Caco-2 (cell line): ENCODE results near the gene LETMD1. TPM values are rescaled to one million over a fixed set of nuclear protein-coding genes. Genes with fewer than 3 reads are reported as not detected.
A peak's percentile ranks its signal among the peaks of the same experiment; 100 is the strongest.

Experiments used
- BruUV-seq: library from RNA; stranded (reverse); fragments of 400-500 nt; replicated peaks from 2 replicates; lab custom pipeline; 2021; lab: Mats Ljungman, UMichigan
- CTCF ChIA-PET: fragments of 300-600 bp; sonication (Branson Sonifier 250); formaldehyde crosslinking; loops from one replicate; lab custom pipeline; 2022; ENCODE audit warnings: antibody characterized with exemption; lab: Charles Lee
- POLR2A ChIA-PET: fragments of 300-600 bp; sonication (Branson Sonifier 250); formaldehyde crosslinking; loops from one replicate; lab custom pipeline; 2022; ENCODE audit warnings: antibody characterized with exemption; lab: Charles Lee
- DNase-seq, 2 experiments: peaks; one replicate each; pipeline versions ENCODE4 v3.0.0 to v3.0.0-alpha.2; 2020 to 2022
- H3K27me3 ChIP-seq: replicated peaks from 2 replicates; pipeline ENCODE4 v1.6.0; 2011; ENCODE audit warnings: low read length; ENCODE audit not compliant: control insufficient read depth, insufficient read depth
- H3K36me3 ChIP-seq: 2 replicates; pipeline ENCODE4 v1.5.1; 2011; ENCODE audit warnings: low read length; ENCODE audit not compliant: control insufficient read depth, insufficient read depth
- H3K4me1 ChIP-seq: fragments of 250-450 bp; sonication (Bioruptor Pico); 2 replicates; pipeline ENCODE4 v1.5.1; 2020; ENCODE audit warnings: mild to moderate bottlenecking
- H3K4me3 ChIP-seq: 2 replicates; pipeline ENCODE4 v1.5.1; 2011; ENCODE audit warnings: low read depth, mild to moderate bottlenecking, control low read depth, low read length
- H3K9me3 ChIP-seq: fragments of 250-450 bp; sonication (Bioruptor Pico); 2 replicates; pipeline ENCODE4 v1.5.1; 2020; ENCODE audit warnings: mild to moderate bottlenecking, moderate library complexity
- H3K27ac Mint-ChIP-seq: one replicate; pipeline ENCODE4 v1.8.0; 2022; ENCODE audit warnings: mixed read lengths; ENCODE audit not compliant: unreplicated experiment
- H3K27me3 Mint-ChIP-seq: one replicate; pipeline ENCODE4 v1.8.0; 2022; ENCODE audit warnings: mixed read lengths; ENCODE audit not compliant: insufficient read depth, unreplicated experiment
- H3K36me3 Mint-ChIP-seq: one replicate; pipeline ENCODE4 v1.8.0; 2022; ENCODE audit warnings: mild to moderate bottlenecking, mixed read lengths; ENCODE audit not compliant: insufficient read depth, unreplicated experiment
- H3K4me1 Mint-ChIP-seq: one replicate; pipeline ENCODE4 v1.8.0; 2022; ENCODE audit warnings: low read depth, mixed read lengths; ENCODE audit not compliant: unreplicated experiment
- H3K4me3 Mint-ChIP-seq: one replicate; pipeline ENCODE4 v1.8.0; 2022; ENCODE audit warnings: mild to moderate bottlenecking, moderate library complexity, mixed read lengths; ENCODE audit not compliant: unreplicated experiment
- H3K9me3 Mint-ChIP-seq: one replicate; pipeline ENCODE4 v1.8.0; 2022; ENCODE audit warnings: mixed read lengths; ENCODE audit not compliant: unreplicated experiment
- intact Hi-C: fragments of 100-400 bp; cut with micrococcal nuclease; formaldehyde crosslinking; loops from one replicate; pipeline ENCODE4 v1.10.0; 2022; ENCODE audit not compliant: unreplicated experiment
- total RNA-seq: library from RNA; stranded (reverse); gene quantifications from 2 replicates; pipeline ENCODE4 v1.2.3, GENCODE V29; 2022
- TF ChIP-seq, protein P1 (sequence below), 2 experiments: fragments of 200-600 bp in 1 of 2; IDR thresholded peaks; 1 replicate in 1 of 2; 2 replicates in 1 of 2; pipeline versions ENCODE4 v1.5.1 to v1.8.0; 2011 to 2022; ENCODE audit warnings: antibody characterized with exemption in 1 of 2, control low read depth in 1 of 2, inconsistent platforms in 1 of 2, low read depth in 1 of 2, low read length in 1 of 2, mild to moderate bottlenecking in 1 of 2, moderate library complexity in 1 of 2; ENCODE audit not compliant: insufficient read depth in 1 of 2, severe bottlenecking in 1 of 2, unreplicated experiment in 1 of 2

Gene LETMD1
- total RNA-seq, 1 experiment from 2014 or later = 90.6 TPM

DNA sequence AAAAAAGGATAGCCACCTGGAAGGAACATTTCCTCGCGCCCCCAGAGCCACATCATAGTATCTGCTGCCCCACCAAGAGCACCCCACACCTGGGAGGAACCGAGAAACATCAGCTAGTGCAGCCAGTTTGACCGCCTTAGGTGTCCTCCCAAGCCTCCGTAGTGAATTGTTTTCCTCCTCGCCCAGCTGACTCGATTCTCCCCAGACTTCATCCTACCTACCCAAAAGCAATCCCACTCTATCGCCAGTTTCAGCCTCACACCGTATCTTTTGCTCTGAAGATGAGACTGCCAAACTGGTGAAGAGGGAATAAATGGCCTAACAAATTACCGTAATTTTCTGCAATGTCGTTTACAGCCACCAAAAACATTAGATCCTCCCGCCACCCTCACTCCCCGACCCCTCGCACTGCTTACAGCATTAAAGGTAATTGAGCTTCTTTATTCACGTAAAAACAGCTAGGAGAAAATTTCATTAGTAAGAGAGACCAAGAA lies 20.7 kb upstream of the LETMD1 start:
- ChIA-PET CTCF (interaction anchor here (0.5 to 3.8 kb wide), 17 partner anchors 8 to 314 kb away, joined by 3 to 67 read pairs (median 4); partner anchors contain the start of genes ATF1 and POU6F1), POLR2A (interaction anchor here (0.6 to 1.9 kb wide), 10 partner anchors 21 to 241 kb away, joined by 3 to 13 read pairs (median 4); partner anchors contain the start of genes CSRNP2, DAZAP2 and LETMD1)

DNA sequence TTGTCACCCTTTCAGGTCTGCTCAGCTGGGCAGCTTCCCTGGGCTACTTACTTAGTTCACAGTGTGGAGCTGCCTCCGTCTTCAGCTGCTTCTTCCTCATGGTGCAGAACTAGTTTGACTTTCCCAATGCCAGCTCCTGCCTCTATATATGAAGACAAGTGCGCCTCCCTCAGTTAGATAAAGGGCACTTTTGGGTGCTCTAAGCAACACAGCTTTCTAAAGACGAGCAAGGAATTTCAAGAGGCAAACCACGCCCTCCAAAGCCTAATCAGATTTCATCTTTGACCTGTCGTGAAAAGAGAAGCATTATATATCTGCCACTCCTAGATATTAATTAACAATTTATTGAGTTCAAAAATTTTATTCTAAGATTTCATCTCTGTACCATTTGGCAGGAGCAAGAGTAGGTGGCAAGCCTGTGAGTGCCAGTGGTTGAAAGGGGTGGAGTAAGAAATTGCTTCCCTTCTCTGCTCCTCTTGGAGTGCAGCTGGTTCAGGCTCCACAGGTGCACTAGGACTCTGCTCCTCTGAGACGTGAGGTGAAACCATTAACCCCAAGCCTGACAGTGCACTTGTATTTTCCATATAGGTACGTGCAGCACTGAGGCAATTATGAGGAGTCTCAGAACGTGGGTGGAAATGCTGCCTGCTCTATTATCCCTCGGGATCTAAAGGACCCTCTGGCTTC lies 19.9 kb upstream of the LETMD1 start:
- Mint-ChIP-seq H3K4me1 (peaks cover 30% of the 10 kb centered on the region), H3K27me3 (no peaks in the 10 kb centered on the region), H3K4me3 (peak overlapping the region; percentile 82), H3K9me3 (no peaks in the 10 kb centered on the region), H3K27ac (peak overlapping the region; percentile 46), H3K36me3 (peaks cover 18% of the 10 kb centered on the region)
- ChIA-PET POLR2A (interaction anchor here (0.5 to 1.9 kb wide), 12 partner anchors 18 to 241 kb away, joined by 3 to 11 read pairs (median 3); partner anchors contain the start of genes CSRNP2, DAZAP2 and LETMD1), CTCF (interaction anchor here (0.5 to 3.8 kb wide), 17 partner anchors 9 to 313 kb away, joined by 3 to 67 read pairs (median 4); partner anchors contain the start of genes ATF1 and POU6F1)
- BruUV-seq = no TSS peak
- Histone ChIP-seq H3K27me3 (no peaks in the 10 kb centered on the region), H3K36me3 (no peaks in the 10 kb centered on the region), H3K4me3 (peak overlapping the region; percentile 86), H3K9me3 (no peaks in the 10 kb centered on the region), H3K4me1 (peaks cover 32% of the 10 kb centered on the region)
- peak; percentile 83 to 84 for DNase-seq
- TF ChIP-seq, protein P1, sequence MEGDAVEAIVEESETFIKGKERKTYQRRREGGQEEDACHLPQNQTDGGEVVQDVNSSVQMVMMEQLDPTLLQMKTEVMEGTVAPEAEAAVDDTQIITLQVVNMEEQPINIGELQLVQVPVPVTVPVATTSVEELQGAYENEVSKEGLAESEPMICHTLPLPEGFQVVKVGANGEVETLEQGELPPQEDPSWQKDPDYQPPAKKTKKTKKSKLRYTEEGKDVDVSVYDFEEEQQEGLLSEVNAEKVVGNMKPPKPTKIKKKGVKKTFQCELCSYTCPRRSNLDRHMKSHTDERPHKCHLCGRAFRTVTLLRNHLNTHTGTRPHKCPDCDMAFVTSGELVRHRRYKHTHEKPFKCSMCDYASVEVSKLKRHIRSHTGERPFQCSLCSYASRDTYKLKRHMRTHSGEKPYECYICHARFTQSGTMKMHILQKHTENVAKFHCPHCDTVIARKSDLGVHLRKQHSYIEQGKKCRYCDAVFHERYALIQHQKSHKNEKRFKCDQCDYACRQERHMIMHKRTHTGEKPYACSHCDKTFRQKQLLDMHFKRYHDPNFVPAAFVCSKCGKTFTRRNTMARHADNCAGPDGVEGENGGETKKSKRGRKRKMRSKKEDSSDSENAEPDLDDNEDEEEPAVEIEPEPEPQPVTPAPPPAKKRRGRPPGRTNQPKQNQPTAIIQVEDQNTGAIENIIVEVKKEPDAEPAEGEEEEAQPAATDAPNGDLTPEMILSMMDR (IDR thresholded peaks at IDR 0.05; ENCODE audit: insufficient read depth in 1 of 2, low read depth in 1 of 2, low read length in 1 of 2, severe bottlenecking in 1 of 2, unreplicated experiment in 1 of 2) = peak; percentile 53 to 72
- intact Hi-C loops = loop anchor here (1.0 to 2.0 kb wide), 5 partner anchors 23 to 263 kb away; partner anchors contain the start of gene HIGD1C

More for the DNA sequence above, 20.7 kb upstream of the LETMD1 start:
- no peaks in the 10 kb centered on the region for H3K9me3 Mint-ChIP-seq
- peak overlapping the region; percentile 86 for H3K4me3 ChIP-seq
- peaks cover 38% of the 10 kb centered on the region for H3K4me1 ChIP-seq
- peak in 1 of 2 experiments; percentile 21 for DNase-seq
- H3K27me3 Mint-ChIP-seq = no peaks in the 10 kb centered on the region
- H3K27ac Mint-ChIP-seq = peak overlapping the region; percentile 46
- H3K36me3 ChIP-seq = no peaks in the 10 kb centered on the region
- intact Hi-C loops = loop anchor here (2.0 kb wide), 1 partner anchor 211 kb away; the partner anchor contains the start of gene DAZAP2
- TSS peak; percentile 53 for BruUV-seq
- H3K27me3 ChIP-seq = no peaks in the 10 kb centered on the region
- peaks cover 36% of the 10 kb centered on the region for H3K4me1 Mint-ChIP-seq
- H3K9me3 ChIP-seq = no peaks in the 10 kb centered on the region
- H3K4me3 Mint-ChIP-seq = peak overlapping the region; percentile 82
- H3K36me3 Mint-ChIP-seq = peaks cover 18% of the 10 kb centered on the region
- TF ChIP-seq, protein P1 (IDR thresholded peaks at IDR 0.05; ENCODE audit: insufficient read depth in 1 of 2, low read depth in 1 of 2, low read length in 1 of 2, severe bottlenecking in 1 of 2, unreplicated experiment in 1 of 2) = no peak

DNA sequence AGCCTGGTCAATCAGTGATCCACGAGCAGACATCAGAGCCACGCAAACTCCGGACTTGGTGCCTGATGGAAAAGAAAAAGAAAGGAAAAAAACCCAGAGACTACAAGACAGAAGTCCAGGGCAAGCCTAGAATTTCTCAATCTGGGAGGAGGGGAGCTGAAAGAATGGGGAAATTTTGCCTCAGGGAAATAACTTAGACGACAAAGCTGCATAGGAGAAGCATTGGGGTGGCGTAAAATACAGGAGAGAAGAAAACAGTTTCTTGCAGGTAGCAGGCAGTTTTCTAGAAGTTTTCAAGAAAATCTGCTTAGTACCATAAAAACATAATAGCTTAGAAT lies 19.3 kb upstream of the LETMD1 start:
- ChIA-PET CTCF (interaction anchor here (0.9 to 3.8 kb wide), 8 partner anchors 24 to 313 kb away, joined by 3 to 67 read pairs (median 9); partner anchors contain the start of gene POU6F1), POLR2A (interaction anchor here (0.5 to 1.9 kb wide), 7 partner anchors 17 to 210 kb away, joined by 3 to 11 read pairs (median 4); partner anchors contain the start of genes CSRNP2, DAZAP2 and POU6F1)
- TF ChIP-seq, protein P1 (IDR thresholded peaks at IDR 0.05; ENCODE audit: insufficient read depth in 1 of 2, low read depth in 1 of 2, low read length in 1 of 2, severe bottlenecking in 1 of 2, unreplicated experiment in 1 of 2) = no peak
- Mint-ChIP-seq H3K36me3 (peaks cover 18% of the 10 kb centered on the region), H3K9me3 (no peaks in the 10 kb centered on the region), H3K4me3 (peak overlapping the region; percentile 82), H3K27me3 (no peaks in the 10 kb centered on the region), H3K27ac (peak overlapping the region; percentile 46), H3K4me1 (peaks cover 30% of the 10 kb centered on the region)
- Histone ChIP-seq H3K36me3 (no peaks in the 10 kb centered on the region), H3K9me3 (no peaks in the 10 kb centered on the region), H3K4me1 (peaks cover 27% of the 10 kb centered on the region), H3K4me3 (peak overlapping the region; percentile 29), H3K27me3 (no peaks in the 10 kb centered on the region)
- intact Hi-C loops = loop anchor here (1.0 to 2.0 kb wide), 5 partner anchors 23 to 263 kb away; partner anchors contain the start of gene HIGD1C
- DNase-seq = peak; percentile 53 to 69
- BruUV-seq = no TSS peak
